GM18868 (cell line): ENCODE measurements around the gene SCUBE1.
A peak's percentile ranks its signal among the peaks of the same experiment; 100 is the strongest.

Source experiments
- ATAC-seq: cut with Tn5 transposase; IDR thresholded peaks from one replicate; pipeline ENCODE4 v1.9.1; 2021; ENCODE audit warnings: mild to moderate bottlenecking, moderate library complexity; ENCODE audit not compliant: unreplicated experiment

Gene SCUBE1

DNA sequence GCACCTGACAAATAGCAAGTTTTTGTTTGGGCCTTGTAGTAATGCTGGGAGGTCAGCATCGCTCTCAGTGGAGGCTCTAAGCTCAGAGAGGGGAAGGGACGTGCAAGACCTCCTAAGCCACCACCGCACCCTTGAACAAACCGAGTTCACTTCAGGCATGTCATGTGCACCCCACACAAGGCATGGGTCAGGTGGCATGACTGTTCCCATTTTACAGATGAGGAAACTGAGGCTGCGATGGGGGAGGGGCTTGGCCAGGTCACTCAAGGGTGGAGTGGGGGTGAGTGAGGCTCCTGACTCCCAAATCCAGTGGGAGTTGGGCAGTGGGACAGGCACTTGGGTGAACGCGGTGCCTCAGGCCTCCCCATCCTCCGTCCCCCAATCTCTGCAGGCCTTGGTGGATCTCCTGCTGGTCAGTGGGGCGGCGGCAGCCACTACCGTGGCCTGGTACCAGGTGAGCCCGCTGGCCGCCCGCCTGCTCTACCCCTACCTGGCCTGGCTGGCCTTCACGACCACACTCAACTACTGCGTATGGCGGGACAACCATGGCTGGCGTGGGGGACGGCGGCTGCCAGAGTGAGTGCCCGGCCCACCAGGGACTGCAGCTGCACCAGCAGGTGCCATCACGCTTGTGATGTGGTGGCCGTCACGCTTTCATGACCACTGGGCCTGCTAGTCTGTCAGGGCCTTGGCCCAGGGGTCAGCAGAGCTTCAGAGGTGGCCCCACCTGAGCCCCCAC lies 180.6 kb downstream of the SCUBE1 start:
- no peak for ATAC-seq

DNA sequence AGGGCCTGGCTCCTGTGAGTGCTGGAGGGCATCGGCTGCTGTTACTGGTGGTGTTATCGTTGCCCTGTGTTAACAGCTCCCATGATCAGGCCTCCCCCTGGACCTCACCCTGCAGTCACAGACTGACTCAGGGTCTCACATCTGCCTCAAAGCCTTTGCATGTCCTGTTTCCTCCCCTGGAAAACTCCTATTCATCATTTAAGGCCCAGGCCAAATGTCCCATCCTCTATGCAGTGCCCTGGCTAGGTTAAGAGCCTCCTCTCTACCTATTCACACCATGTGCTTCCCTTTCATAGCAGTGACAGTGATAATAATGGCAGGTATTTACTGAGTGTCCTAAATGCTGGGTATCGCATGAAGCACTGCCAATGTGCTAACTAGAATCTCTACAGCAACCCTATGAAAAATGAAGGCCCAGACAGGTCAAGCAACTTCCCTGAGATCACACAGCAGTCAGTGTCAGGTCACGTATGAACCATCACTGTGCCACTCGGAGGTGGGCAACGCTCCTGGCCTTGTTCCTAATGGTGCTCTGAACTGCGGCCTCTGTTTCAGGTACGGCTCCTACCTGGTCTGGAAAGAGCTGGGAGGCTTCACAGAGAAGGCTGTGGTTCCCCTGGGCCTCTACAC lies 182.6 kb downstream of the SCUBE1 start:
- ATAC-seq = no peak

DNA sequence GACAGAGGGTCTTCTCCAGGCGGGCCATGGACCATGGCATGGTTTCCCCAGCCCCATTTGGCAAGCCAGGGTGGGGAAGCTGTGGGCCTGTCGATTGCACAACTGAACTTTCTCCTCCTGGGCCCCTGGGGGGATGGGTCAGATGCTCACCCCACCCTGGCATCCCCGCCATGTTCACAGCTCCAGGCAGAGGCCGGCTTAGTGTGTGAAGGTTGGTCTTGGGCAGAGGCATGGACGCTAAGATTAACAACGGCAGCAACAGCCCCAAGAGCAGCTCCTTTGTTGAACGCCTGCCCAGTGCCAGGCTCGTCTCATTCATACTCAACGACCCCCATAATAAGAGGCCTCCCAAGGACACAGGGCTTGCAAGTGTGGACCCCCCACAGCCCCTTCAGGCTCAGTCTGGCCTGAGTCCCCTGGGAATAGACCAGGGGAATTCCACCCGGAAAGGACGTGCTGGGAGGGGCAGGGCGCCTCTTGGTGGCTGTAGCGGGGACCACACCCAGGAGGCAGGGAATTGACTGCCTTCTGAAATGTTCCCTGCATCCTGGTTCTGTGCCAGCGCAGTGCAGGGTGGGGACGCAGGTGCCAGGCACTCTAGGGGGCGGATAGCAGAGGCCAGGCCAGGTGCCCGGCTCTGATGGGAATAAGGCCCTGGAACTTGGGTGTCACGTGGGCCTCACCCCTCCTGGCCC lies 183.5 kb downstream of the SCUBE1 start:
- no peak for ATAC-seq

DNA sequence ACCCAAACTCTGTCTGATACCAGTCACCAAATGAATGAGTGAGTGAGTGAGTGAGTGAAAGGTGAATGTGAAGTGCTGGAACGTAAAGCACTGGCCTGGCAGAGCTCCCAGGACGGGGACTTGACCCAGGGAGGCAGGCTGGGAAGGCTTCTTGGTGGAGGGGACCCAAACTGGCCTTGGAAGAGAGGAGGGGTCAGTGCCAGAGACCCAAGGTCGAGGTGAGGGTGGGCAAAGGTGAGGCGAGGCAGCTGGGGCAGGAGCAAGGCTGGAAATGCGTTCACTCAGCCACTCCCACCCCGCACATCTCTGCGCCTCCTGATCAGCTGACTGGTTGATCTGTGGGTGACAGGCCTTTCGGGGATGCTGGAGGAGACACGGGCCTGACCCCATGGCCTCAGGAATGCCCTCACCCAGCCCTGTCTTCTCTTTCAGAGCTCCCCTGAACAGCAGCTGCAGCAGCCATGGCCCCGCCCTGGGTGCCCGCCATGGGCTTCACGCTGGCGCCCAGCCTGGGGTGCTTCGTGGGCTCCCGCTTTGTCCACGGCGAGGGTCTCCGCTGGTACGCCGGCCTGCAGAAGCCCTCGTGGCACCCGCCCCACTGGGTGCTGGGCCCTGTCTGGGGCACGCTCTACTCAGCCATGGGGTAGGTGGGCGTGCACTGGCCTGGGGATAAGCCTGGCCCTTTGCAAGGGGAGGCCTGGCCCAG lies 184.2 kb downstream of the SCUBE1 start:
- no peak for ATAC-seq

DNA sequence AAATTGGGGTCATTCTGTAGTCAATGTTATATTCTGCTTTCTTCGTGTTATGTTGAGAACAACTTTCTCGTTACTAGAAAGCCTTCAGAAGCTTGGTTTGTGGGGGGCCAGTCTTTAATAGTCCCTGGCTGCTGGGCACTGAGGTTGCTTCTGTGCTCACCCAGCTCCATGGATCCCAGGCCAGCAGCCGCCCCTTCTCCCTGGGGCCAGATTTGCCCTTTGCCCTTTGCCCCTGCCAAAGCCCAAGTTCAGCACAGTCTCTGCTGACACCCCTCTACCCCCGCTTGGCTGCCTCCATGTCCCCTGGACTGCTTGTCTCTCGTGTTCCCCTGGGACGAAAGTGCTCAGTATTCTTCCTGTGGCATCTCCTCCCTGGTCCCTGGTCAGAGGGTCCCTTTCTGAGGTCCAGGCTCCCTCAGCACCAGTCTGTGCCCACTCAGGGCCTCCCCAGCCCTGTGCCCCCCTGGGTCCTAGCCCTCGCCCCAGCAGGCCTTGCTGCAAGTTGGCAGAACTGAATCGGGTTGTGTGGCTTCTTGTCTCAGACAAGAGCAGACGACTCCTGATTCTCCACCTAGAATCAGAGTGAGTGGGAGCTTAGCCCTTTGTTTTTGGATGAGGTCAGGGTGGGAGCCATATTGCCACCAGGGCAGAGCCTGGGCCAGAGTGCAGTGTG lies 185.2 kb downstream of the SCUBE1 start:
- ATAC-seq = no peak

DNA sequence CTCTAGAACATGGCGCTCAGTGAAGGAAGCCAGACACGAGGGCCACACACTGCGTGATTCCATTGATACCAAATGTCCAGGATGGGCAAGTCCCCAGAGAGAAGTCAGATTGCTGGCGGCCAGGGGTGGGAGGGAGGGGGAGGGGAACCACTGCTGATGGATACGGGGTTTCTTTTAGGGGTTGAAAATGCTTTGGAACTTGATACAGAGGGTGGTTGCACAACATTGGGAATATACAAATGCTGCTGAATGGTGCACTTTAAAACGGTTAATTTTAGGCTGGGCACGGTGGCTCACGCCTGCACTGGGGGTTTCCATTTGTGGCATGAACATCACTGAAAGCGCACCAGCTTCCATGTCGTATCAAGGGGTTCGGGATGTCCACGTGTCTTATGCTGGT lies 186.8 kb downstream of the SCUBE1 start:
- ATAC-seq = no peak

DNA sequence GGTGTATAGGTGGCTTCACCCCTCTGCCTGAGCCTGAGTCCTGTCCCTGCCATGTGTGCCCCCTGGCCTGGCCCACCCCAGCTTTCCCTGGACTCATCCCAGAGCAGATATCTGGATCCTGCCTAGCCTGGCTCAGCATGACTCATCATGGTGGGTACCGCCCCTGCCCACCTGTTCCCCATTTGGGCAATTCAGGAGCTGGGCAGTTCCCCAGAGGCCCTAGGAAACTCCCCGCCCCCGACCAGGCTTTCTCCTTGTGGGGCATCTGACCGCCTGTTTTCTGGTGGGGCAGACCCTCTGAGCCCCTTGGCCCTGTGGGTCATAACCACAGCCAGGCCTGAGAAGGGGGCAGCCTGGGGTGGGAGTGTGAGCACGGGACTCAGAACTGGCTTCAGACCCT lies 187.4 kb downstream of the SCUBE1 start:
- ATAC-seq = no peak

DNA sequence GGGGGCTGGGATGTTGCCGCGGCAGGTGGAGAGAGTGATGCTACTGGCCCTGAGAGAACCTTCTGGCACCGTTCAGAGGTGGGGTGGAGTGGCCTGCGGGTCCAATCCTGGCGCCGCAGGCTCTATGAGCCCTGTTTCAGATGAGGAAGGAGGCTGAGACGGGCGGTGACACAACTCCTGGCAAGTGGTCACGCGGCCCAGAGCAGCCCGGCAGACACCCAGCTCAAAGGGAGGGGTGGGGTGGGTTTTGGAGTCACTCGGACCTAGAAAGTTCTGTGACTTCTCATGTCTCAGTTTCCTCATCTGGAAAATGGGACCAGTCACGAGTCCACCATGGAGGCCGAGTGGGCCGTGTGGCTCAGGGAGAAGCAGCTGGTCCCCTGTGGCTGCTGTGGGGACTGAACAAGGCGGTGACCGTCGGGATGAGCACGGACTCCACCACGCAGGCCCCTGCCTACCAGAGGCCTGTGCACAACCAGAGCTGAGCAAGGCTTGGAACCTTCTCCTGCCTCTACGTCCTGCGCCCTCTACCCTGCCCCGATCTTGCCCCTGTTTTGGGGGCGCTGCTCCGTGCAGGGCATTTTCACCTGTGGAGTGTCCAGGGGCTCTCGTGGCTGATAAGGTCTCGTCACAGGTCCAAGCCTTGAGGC lies 188.2 kb downstream of the SCUBE1 start:
- ATAC-seq = no peak

DNA sequence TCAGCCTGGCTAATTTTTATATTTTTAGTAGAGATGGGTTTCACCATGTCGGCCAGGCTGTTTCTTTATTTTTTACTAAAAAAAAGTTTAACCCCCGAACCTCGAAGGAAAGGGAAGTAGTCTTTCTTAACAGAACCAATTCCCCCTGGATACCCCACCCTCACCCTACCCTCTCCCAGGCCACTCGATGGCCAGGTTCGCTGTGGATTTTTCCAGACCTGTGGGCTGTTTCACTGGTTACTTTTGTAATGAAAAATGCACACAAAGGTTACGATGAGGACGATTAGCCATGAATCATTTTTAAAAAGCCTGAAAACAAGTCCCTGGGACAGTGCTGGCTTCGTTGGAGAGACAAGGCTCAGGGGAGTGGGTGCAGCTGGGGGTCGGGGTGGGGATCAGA lies 189.3 kb downstream of the SCUBE1 start:
- no peak for ATAC-seq

DNA sequence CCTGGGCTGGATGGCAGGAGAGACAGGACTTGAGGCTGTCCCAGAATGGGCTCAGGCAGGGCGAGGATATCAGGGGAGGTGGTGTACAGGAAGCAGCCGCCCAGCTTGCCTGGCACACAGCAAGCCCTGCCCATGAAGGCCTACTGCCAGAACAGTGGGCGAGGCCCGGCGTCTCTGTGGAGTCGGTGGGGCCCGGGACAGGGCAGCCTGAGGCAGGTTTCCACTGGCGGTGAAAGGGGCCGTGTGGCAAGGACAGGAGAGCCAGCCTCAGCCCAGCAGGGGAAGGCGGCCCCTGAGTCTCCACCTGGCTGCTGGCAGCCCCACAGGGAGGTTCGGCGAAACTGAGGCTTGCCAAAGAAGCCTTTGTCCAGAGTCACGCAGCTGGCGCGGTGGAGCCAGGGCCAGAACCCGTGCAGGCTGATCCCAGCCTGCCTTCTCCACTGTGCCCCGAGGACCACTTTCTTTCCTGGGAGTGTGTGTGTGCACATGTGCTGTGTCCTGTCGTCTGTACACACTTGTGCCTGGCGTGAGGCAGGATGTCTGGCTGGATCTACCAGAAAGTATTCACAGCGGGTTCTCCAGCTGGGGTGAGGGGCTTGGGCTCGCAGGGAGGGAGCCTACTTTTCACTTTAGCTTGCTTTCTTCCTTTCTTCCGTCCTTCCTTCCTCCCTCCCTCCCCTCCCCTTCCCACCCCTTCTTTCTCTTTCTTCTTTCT lies 190.7 kb downstream of the SCUBE1 start:
- ATAC-seq = peak; percentile 40

DNA sequence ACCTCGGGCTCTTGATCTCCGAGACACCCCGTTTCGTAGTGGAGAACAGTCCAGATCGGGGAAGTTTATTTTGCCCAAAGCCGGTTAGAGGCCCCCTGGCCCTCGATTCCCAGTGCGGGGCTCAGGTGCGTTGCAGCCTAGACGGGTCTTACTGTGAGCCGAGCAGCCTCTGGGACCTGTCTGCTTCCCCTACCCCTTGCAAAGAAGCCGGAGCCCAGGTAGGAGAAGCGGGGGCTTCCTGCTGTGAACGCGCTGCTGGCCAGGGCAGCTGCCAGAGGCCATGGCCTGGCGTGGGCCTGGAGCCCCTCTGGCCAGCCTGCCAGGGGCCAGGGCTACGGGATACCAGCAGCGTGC lies 191.2 kb downstream of the SCUBE1 start:
- ATAC-seq = no peak

DNA sequence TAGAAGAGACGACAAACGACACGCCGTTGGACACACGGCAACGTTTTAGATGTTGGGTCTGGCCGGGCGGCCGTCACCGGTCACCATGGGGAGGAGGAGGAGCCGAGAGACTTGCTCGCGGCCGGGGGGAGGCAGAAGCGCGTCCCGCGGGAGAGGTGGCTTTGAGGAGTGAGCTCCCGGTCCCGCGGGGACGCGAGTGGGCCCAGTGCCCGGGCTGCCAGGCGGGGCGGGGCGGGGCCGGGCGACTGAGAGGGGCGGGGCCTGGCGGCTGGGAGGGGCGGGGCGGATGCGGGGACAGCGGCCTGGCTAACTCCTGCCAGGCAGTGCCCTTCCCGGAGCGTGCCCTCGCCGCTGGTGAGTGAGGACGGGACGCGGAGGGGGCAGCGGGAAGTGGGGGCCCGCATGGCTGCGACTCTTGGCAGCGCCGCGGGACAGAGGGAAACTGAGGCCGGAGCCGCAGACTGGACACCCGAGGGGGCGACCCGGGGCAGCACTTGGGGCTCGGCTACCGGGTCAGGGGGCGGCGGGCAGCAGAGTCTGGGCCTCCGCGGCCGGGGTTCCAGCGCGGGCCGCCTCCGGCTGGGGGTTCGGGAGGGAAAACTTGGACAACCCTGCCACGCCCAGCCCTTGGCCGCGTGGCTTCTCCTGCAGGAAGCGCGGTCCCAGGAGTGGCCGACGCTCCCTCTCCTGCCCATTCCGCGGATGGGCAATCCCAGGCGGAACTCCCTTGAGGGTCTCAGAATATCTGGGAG lies 191.7 kb downstream of the SCUBE1 start, which contains the start of gene TSPO:
Gene TSPO, plus strand, starts transcription at position 309 of the 752 bp plus-strand sequence. CDS start 7,680 bp downstream, outside the sequence.
- ATAC-seq = no peak

DNA sequence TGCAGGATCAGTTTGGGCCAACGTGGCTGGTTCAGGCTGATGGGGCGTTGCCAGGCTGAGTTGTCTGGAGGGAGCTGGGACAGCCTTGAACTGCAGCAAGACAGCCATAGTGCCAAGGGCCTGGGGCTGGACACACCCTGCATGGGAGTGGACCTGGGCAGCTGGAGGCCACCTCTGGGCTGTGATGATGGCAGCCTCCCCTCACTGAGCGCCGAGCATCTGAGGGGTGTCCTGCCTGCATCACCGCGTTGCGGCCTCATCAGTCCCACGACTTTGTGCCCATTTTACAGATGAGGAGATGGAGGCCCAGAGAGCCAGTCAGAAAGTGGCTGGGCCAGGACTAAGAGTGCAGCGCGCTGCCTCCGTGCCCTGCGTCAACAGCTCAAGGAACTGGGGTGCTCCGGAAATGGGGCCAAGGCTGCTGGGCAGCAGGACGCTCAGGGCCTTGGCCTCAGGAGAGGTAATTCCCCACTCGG lies 192.4 kb downstream of the SCUBE1 start:
- no peak for ATAC-seq

DNA sequence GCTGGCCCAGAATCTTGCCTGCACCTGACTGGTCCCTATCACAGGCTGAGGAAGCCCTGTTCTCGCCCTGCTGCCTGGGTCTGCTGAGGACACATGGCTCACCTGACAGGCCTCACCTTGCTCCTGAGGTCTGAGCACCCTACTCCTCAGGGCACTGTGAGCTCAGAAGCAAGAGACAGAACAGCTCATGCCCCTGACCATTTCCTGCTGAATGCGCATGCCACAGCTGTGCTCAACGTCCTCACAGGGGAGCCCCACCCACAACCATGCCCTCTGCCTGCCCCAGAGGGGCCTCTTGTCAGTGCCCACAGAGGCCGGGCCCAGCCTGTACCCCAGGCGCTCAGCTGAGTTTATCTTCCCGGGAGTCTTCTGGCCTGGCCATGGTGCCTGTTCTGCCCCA lies 194.6 kb downstream of the SCUBE1 start:
- no peak for ATAC-seq

DNA sequence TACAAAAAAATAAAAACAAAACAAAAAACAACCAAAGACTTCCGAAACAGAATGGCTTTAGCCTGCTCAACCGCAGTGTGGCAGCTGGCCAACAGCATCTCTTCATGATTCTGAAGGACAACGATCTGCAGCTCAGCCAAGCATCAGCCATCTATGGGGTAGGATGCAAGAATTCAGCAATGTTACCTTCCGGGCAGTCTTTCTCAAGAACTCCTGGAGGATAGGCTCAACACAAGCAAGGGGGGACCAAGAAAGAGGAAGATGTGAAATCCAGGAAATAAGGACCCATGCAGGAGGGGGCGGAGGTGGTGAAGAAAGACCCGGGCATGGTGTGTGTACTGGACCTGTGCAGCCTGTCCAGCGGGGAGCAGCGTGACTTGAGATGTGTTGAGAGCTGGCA lies 195.4 kb downstream of the SCUBE1 start:
- ATAC-seq = no peak
